K562 (cell line): ENCODE results near the gene UBE2E1. TPM values are rescaled to one million over a fixed set of nuclear protein-coding genes. Genes with fewer than 3 reads are reported as not detected.

ENCODE experiments used
- ADNP ChIP-seq: fragments of 200-800 bp; sonication (Bioruptor generic); IDR thresholded peaks from 2 replicates; pipeline ENCODE4 v1.6.1; 2016; ENCODE audit warnings: missing genetic modification characterization, missing compliant biosample characterization
- CGGBP1 ChIP-seq: fragments of 250-450 bp; sonication (Bioruptor Pico); IDR thresholded peaks from 2 replicates; pipeline ENCODE4 v1.9.0; 2021; ENCODE audit warnings: mild to moderate bottlenecking
- CREM ChIP-seq: IDR thresholded peaks from 2 replicates; pipeline ENCODE4 v1.6.1; 2014; ENCODE audit warnings: antibody characterized with exemption, low read depth
- EP400 ChIP-seq: fragments of 450-650 bp; IDR thresholded peaks from 2 replicates; pipeline ENCODE4 v1.6.1; 2017; ENCODE audit warnings: antibody characterized with exemption, mild to moderate bottlenecking, moderate library complexity
- FOXA1 ChIP-seq: fragments of 450-650 bp; IDR thresholded peaks from 2 replicates; pipeline ENCODE4 v1.6.1; 2016; ENCODE audit warnings: mild to moderate bottlenecking, borderline replicate concordance
- GTF2F1 ChIP-seq: IDR thresholded peaks from 2 replicates; pipeline ENCODE4 v1.6.1; 2011; ENCODE audit warnings: low read depth, low read length, improper control_type of control experiment
- HIVEP1 ChIP-seq: fragments of 250-450 bp; sonication (Bioruptor Pico); IDR thresholded peaks from 2 replicates; pipeline ENCODE4 v1.4.0; 2020; ENCODE audit warnings: mild to moderate bottlenecking
- HNRNPK ChIP-seq: fragments of 200-400 bp; formaldehyde crosslinking; IDR thresholded peaks from one replicate; pipeline ENCODE4 v1.6.1; 2018; ENCODE audit warnings: mild to moderate bottlenecking, low read depth, low read length; ENCODE audit not compliant: poor library complexity, severe bottlenecking
- ILF3 ChIP-seq: fragments of 450-650 bp; IDR thresholded peaks from 2 replicates; pipeline ENCODE4 v1.6.1; 2018; ENCODE audit warnings: antibody characterized with exemption, mild to moderate bottlenecking, moderate library complexity, borderline replicate concordance
- JUND ChIP-seq, 2 experiments: IDR thresholded peaks; 2 replicates in 1 of 2; 3 replicates in 1 of 2; pipeline ENCODE4 v1.6.1; 2011; ENCODE audit warnings: borderline replicate concordance in 2 of 2, low read depth in 2 of 2, low read length in 2 of 2, improper control_type of control experiment in 1 of 2, missing biosample characterization in 1 of 2, missing genetic modification characterization in 1 of 2, missing genetic modification reagents in 1 of 2
- KDM4B ChIP-seq, 2 experiments: fragments of 450-650 bp in 1 of 2; sonication (generic) in 1 of 2; IDR thresholded peaks; 2 replicates each; pipeline ENCODE4 v1.6.1; 2016 to 2017; ENCODE audit warnings: borderline replicate concordance in 2 of 2, antibody characterized with exemption in 1 of 2, low read depth in 1 of 2, mild to moderate bottlenecking in 1 of 2
- KDM5B ChIP-seq: fragments of 200-600 bp; sonication (generic); IDR thresholded peaks from 2 replicates; pipeline ENCODE4 v1.6.1; 2012; ENCODE audit warnings: low read depth, mild to moderate bottlenecking, moderate library complexity, low read length, control low read depth, inconsistent platforms; ENCODE audit not compliant: insufficient replicate concordance
- PCBP1 ChIP-seq: fragments of 200-400 bp; formaldehyde crosslinking; IDR thresholded peaks from 2 replicates; pipeline ENCODE4 v1.6.1; 2018; ENCODE audit warnings: mild to moderate bottlenecking, low read depth, low read length; ENCODE audit not compliant: poor library complexity, severe bottlenecking
- PML ChIP-seq: IDR thresholded peaks from 2 replicates; pipeline ENCODE4 v1.6.1; 2012; ENCODE audit warnings: low read length, inconsistent platforms
- POLR2H ChIP-seq: IDR thresholded peaks from 2 replicates; pipeline ENCODE4 v1.6.1; 2016; ENCODE audit warnings: missing genetic modification characterization, low read depth, mild to moderate bottlenecking, control low read depth, missing compliant biosample characterization, moderate library complexity
- SIN3A ChIP-seq, 2 experiments: fragments of 150-350 bp in 1 of 2; IDR thresholded peaks; 2 replicates each; pipeline ENCODE4 v1.6.1; 2011 to 2016; ENCODE audit warnings: borderline replicate concordance in 2 of 2, low read depth in 2 of 2, low read length in 2 of 2, mild to moderate bottlenecking in 2 of 2, moderate library complexity in 2 of 2; ENCODE audit not compliant: control insufficient read depth in 1 of 2
- polyA plus RNA-seq, 8 experiments: library from polyadenylated mRNA; depleted of rRNA in 4 of 8; stranded (reverse) in 5 of 8; unstranded in 3 of 8; fragments of >200 nt; fragmentation: Nextera tagmentation in 2 of 8; fragmentation: Illumina TruSeq in 1 of 8; extraction: Ambion mirVana in 2 of 8; extraction: Trizol in 1 of 8; gene quantifications; 2 replicates each; pipeline versions ENCODE4 v1.2.1 to v1.2.3, GENCODE V29; 2011 to 2014; ENCODE audit warnings: inconsistent platforms in 1 of 8, missing spikeins in 1 of 8
- total RNA-seq, 7 experiments: library from RNA; depleted of rRNA in 6 of 7; stranded (reverse); fragments of >200 nt in 6 of 7; fragmentation: Illumina TruSeq in 2 of 7; extraction: Trizol in 2 of 7; gene quantifications; 2 replicates each; pipeline versions ENCODE4 v1.2.1 to v1.2.3, GENCODE V29; 2011 to 2021; ENCODE audit warnings: low replicate concordance in 1 of 7
- TF ChIP-seq, protein P1 (sequence below), 3 experiments: fragments of 200-800 bp in 1 of 3; sonication (Bioruptor generic) in 1 of 3; sonication (generic) in 1 of 3; formaldehyde crosslinking in 1 of 3; IDR thresholded peaks; 2 replicates each; pipeline versions ENCODE4 v1.6.1 to v1.8.0; 2016 to 2022; ENCODE audit warnings: mild to moderate bottlenecking in 2 of 3, missing compliant biosample characterization in 2 of 3, missing genetic modification characterization in 2 of 3, missing genetic modification reagents in 1 of 3
- TF ChIP-seq, protein P2 (sequence below): sonication (generic); formaldehyde crosslinking; IDR thresholded peaks from 2 replicates; pipeline ENCODE4 v1.8.0; 2022; ENCODE audit warnings: mild to moderate bottlenecking, missing genetic modification reagents

Gene UBE2E1
- total and polyA plus RNA-seq, 9 of the 15 experiments (the other 6 are each of a cell fraction or from before 2014, with no cell fraction given) = 54.4 to 294 (median 165) TPM

DNA sequence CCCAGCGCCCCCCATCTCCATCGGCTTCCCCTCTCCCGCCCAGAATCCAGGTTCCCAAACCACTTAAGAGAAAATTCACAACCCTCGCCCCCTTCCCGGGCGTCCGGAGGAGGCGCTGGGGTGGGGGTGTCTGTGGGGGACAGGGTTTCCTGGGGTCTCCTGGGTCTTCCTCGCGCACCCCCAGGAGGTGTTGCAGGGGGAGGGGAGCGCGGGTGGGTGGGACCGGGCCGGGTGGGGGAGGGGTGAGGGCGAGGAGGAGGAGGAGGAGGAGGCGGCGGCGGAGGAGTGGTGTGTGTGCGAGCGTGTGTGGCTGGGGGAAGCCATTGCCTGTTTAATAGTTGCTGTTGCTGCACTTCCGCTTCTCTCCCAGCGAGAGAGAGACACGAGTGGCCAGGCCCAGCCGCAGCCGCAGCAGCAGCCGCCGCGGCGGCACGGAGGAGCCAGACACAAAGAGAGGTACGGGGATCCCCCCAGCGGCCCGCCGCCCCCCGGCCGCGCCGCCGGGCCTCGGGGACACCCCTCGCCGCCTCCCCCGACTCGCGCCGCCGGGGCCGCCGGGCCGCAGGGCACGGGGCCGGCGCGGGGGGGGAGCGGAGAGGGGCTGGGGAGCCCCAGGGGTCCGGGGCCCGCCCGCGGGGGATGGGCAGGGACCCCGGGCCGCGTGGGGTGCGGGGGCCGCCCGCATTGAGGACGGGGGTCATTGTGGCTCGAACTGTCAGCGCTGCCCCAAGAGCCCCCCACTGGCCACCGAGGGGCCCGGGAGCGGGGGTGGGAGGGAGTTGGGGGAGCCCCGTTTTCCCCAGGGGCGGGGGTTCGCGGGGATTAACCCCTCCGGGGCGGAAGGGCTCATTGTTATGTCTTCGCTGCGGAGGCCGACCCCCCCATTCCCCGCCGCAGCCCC lies at the start of gene UBE2E1 (continued):
- TF ChIP-seq SIN3A (IDR thresholded peaks at IDR 0.05; ENCODE audit: borderline replicate concordance in 2 of 2, control insufficient read depth in 1 of 2, low read depth in 2 of 2, low read length in 2 of 2) = peak in 1 of 2 experiments; percentile 66; a peak in 1 of 4 replicates
- no peak for TF ChIP-seq KDM4B (IDR thresholded peaks at IDR 0.05; ENCODE audit: borderline replicate concordance in 2 of 2, low read depth in 1 of 2)
- TF ChIP-seq PCBP1 = peak; percentile 69
- TF ChIP-seq, protein P1, sequence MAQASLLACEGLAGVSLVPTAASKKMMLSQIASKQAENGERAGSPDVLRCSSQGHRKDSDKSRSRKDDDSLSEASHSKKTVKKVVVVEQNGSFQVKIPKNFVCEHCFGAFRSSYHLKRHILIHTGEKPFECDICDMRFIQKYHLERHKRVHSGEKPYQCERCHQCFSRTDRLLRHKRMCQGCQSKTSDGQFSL (CRISPR knock-in tag; IDR thresholded peaks at IDR 0.05) = peak; percentile 76
- TF ChIP-seq, protein P1 (tag; IDR thresholded peaks at IDR 0.05) = peak in 1 of 2 experiments; percentile 81; a peak in 2 of 4 replicates
- TF ChIP-seq CGGBP1 (CRISPR knock-in tag) = 0 out of 2 replicates have a peak, but pooled peaks have one; percentile 37
- TF ChIP-seq KDM5B = peak; percentile 79
- TF ChIP-seq GTF2F1 = no peak
- peak; percentile 46; the same call in 1 of the 2 replicates for TF ChIP-seq POLR2H (tag)
- TF ChIP-seq ILF3 = no peak
- TF ChIP-seq ADNP = no peak
- no peak for TF ChIP-seq HIVEP1
- peak; percentile 49 for TF ChIP-seq HNRNPK
- TF ChIP-seq PML = peak; percentile 43; the same call in 1 of the 2 replicates
- TF ChIP-seq EP400 = peak; percentile 40; the same call in 1 of the 2 replicates
- peak; percentile 37; the same call in 1 of the 2 replicates for TF ChIP-seq JUND (IDR thresholded peaks at IDR 0.05; ENCODE audit: borderline replicate concordance, low read depth, low read length)
- TF ChIP-seq JUND (tag; IDR thresholded peaks at IDR 0.05; ENCODE audit: borderline replicate concordance, low read depth, low read length) = no peak; the same call in 2 of the 3 replicates
- TF ChIP-seq CREM = peak; percentile 35; the same call in 1 of the 2 replicates
- no peak for TF ChIP-seq FOXA1
- TF ChIP-seq, protein P2, sequence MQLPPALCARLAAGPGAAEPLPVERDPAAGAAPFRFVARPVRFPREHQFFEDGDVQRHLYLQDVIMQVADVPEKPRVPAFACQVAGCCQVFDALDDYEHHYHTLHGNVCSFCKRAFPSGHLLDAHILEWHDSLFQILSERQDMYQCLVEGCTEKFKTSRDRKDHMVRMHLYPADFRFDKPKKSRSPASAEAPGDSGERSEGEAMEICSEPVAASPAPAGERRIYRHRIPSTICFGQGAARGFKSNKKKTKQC = no peak
